MM.1S (cell line): ENCODE results near the gene SH2B2.

Experiments
- DNase-seq: peaks from one replicate; pipeline ENCODE4 v3.0.0-alpha.2; 2015
- H2AFZ ChIP-seq: fragments of 300-600 bp; sonication (generic); 2 replicates; pipeline ENCODE4 v1.6.0; 2016; ENCODE audit warnings: antibody characterized with exemption, low read length
- H3F3A ChIP-seq: fragments of 300-600 bp; sonication (generic); 2 replicates; pipeline ENCODE4 v1.6.1; 2016; ENCODE audit warnings: mild to moderate bottlenecking, antibody characterized with exemption, low read length, moderate library complexity, mixed read lengths; ENCODE audit not compliant: insufficient read depth
- H3K27ac ChIP-seq: fragments of 300-600 bp; sonication (generic); 2 replicates; pipeline ENCODE4 v1.5.1; 2016; ENCODE audit warnings: mild to moderate bottlenecking, low read length
- H3K27me3 ChIP-seq: fragments of 300-600 bp; sonication (generic); replicated peaks from 2 replicates; pipeline ENCODE4 v1.6.0; 2016; ENCODE audit warnings: low read length; ENCODE audit not compliant: insufficient read depth
- H3K36me3 ChIP-seq: fragments of 300-600 bp; sonication (generic); replicated peaks from 2 replicates; pipeline ENCODE4 v1.6.1; 2016; ENCODE audit warnings: mild to moderate bottlenecking, low read length, mixed read lengths; ENCODE audit not compliant: insufficient read depth
- H3K4me1 ChIP-seq: fragments of 300-600 bp; sonication (generic); 2 replicates; pipeline ENCODE4 v1.6.1; 2016; ENCODE audit warnings: low read length, mixed read lengths
- H3K4me2 ChIP-seq: fragments of 300-600 bp; sonication (generic); 2 replicates; pipeline ENCODE4 v1.6.0; 2016; ENCODE audit warnings: low read depth, low read length
- H3K4me3 ChIP-seq: fragments of 300-600 bp; sonication (generic); 2 replicates; pipeline ENCODE4 v1.5.1; 2016; ENCODE audit warnings: low read length, mixed read lengths
- H3K79me2 ChIP-seq: fragments of 300-600 bp; sonication (generic); 2 replicates; pipeline ENCODE4 v1.6.1; 2016; ENCODE audit warnings: mixed run types, low read length, mixed read lengths
- H3K9ac ChIP-seq: fragments of 300-600 bp; sonication (generic); 2 replicates; pipeline ENCODE4 v1.6.1; 2016; ENCODE audit warnings: low read length, mixed read lengths
- H3K9me2 ChIP-seq: fragments of 300-600 bp; sonication (generic); replicated peaks from 2 replicates; pipeline ENCODE4 v1.6.1; 2016; ENCODE audit warnings: mild to moderate bottlenecking, low read length, mixed read lengths; ENCODE audit not compliant: insufficient read depth
- H3K9me3 ChIP-seq: fragments of 300-600 bp; sonication (generic); replicated peaks from 2 replicates; pipeline ENCODE4 v1.6.1; 2016; ENCODE audit warnings: mild to moderate bottlenecking, low read length, mixed read lengths; ENCODE audit not compliant: insufficient read depth
- H4K20me1 ChIP-seq: fragments of 300-600 bp; sonication (generic); 2 replicates; pipeline ENCODE4 v1.6.1; 2016; ENCODE audit warnings: mild to moderate bottlenecking, low read length, moderate library complexity, mixed read lengths; ENCODE audit not compliant: insufficient read depth
- CTCF ChIP-seq: fragments of 300-600 bp; sonication (generic); IDR thresholded peaks from 2 replicates; pipeline ENCODE4 v1.5.1; 2016; ENCODE audit warnings: antibody characterized with exemption, low read length, mixed read lengths
- EZH2 ChIP-seq: fragments of 300-600 bp; sonication (generic); optimal IDR thresholded peaks from 2 replicates; pipeline ENCODE3; 2017; ENCODE audit warnings: low read depth, mild to moderate bottlenecking, antibody characterized with exemption, low read length, mixed read lengths
- EZH2phosphoT487 ChIP-seq: fragments of 300-600 bp; sonication (generic); IDR thresholded peaks from 2 replicates; pipeline ENCODE4 v1.6.1; 2018; ENCODE audit warnings: antibody characterized with exemption, low read length

SH2B2 gene

DNA sequence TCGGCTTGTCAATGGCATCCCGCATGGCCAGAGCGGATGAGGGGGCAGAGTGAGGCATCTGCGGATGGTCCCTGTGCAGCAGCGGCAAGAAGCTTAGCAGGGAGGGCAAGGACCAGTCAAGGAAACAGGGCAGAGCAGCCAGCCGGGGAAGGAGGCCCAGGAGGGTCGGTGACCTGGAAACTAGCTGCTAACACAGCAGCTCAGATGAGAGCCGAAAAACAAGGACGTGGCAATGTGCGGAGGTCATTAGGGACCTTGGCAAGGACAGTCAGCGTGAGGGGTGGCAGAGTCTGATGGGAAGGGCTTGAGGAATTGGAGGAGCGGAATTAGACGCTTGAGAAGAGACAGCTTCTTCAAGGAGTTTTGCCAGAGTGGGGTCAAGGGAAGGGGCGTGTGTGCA, 20.1 kb upstream of the SH2B2 start:
- Histone ChIP-seq H3F3A (no peaks in the 10 kb centered on the region), H3K27ac (no peak overlapping the region), H3K4me1 (no peaks in the 10 kb centered on the region), H3K9me3 (no peaks in the 10 kb centered on the region), H2AFZ (no peak overlapping the region), H3K36me3 (no peaks in the 10 kb centered on the region), H3K4me2 (no peak overlapping the region), H3K27me3 (no peaks in the 10 kb centered on the region), H3K9me2 (no peaks in the 10 kb centered on the region), H3K4me3 (no peak overlapping the region), H3K79me2 (no peaks in the 10 kb centered on the region), H3K9ac (no peak overlapping the region), H4K20me1 (no peaks in the 10 kb centered on the region)
- TF ChIP-seq CTCF (no peak), EZH2 (no peak), EZH2phosphoT487 (no peak)
- DNase-seq = no peak

GRCh38 chr7:102268635-102269034, 18.0 kb upstream of the SH2B2 start:
- Histone ChIP-seq H3F3A (no peaks in the 10 kb centered on the region), H3K27me3 (no peaks in the 10 kb centered on the region), H3K36me3 (no peaks in the 10 kb centered on the region), H3K27ac (no peak overlapping the region), H3K79me2 (no peaks in the 10 kb centered on the region), H3K4me2 (no peak overlapping the region), H4K20me1 (no peaks in the 10 kb centered on the region), H3K9ac (no peak overlapping the region), H3K9me3 (no peaks in the 10 kb centered on the region), H3K9me2 (no peaks in the 10 kb centered on the region), H3K4me3 (no peak overlapping the region), H3K4me1 (peaks cover 2% of the 10 kb centered on the region; the same call in 1 of the 2 replicates), H2AFZ (no peak overlapping the region)
- no peak for DNase-seq
- TF ChIP-seq EZH2 = no peak
- no peak for TF ChIP-seq CTCF
- no peak for TF ChIP-seq EZH2phosphoT487

GRCh38 chr7:102270178-102270887, 16.3 kb upstream of the SH2B2 start:
- no peak overlapping the region for H3K4me2 ChIP-seq
- H3K4me1 ChIP-seq = peaks cover 2% of the 10 kb centered on the region; the same call in 1 of the 2 replicates
- no peaks in the 10 kb centered on the region for H3K36me3 ChIP-seq
- H3K27me3 ChIP-seq = no peaks in the 10 kb centered on the region
- no peaks in the 10 kb centered on the region for H4K20me1 ChIP-seq
- H2AFZ ChIP-seq = no peak overlapping the region
- no peak overlapping the region for H3K4me3 ChIP-seq
- H3K27ac ChIP-seq = no peak overlapping the region
- H3F3A ChIP-seq = no peaks in the 10 kb centered on the region
- H3K9me2 ChIP-seq = no peaks in the 10 kb centered on the region
- DNase-seq = no peak
- H3K79me2 ChIP-seq = no peaks in the 10 kb centered on the region
- no peak for TF ChIP-seq CTCF
- no peak for TF ChIP-seq EZH2
- no peak for TF ChIP-seq EZH2phosphoT487
- H3K9me3 ChIP-seq = no peaks in the 10 kb centered on the region
- no peak overlapping the region for H3K9ac ChIP-seq
